ENCODE results near the gene TSLP.

Gene TSLP

GRCh38 chr5:111071413-111071812 lies at the start of gene TSLP:
Gene TSLP (plus strand): TSS chr5:111071713. CDS start chr5:111071891, 178 bp downstream.
- no peaks in the 10 kb centered on the region for H3K9me3 Mint-ChIP-seq
- no peaks in the 10 kb centered on the region for H3K36me3 Mint-ChIP-seq (ENCODE audit: low read depth)
- no peak for DNase-seq
- TF ChIP-seq CTCF (IDR thresholded peaks at IDR 0.05), result no peak
- H3K27me3 Mint-ChIP-seq (ENCODE audit: low read depth, poor library complexity), result peaks cover 98% of the 10 kb centered on the region
- H3K4me1 Mint-ChIP-seq, result peaks cover 26% of the 10 kb centered on the region
- H3K4me3 Mint-ChIP-seq, result peak within 1 kb of the TSS; percentile 88
- H3K27ac Mint-ChIP-seq, result no peak within 1 kb of the TSS

GRCh38 chr5:111022301-111022700 lies 49.2 kb upstream of the TSLP start:
- Mint-ChIP-seq H3K4me1 (no peaks in the 10 kb centered on the region), H3K36me3 (ENCODE audit: low read depth) (no peaks in the 10 kb centered on the region), H3K4me3 (no peak overlapping the region), H3K27ac (no peak overlapping the region), H3K27me3 (ENCODE audit: low read depth, poor library complexity) (peaks cover 7% of the 10 kb centered on the region), H3K9me3 (no peaks in the 10 kb centered on the region)
- no peak for TF ChIP-seq CTCF (IDR thresholded peaks at IDR 0.05)
- no peak for DNase-seq

DNA sequence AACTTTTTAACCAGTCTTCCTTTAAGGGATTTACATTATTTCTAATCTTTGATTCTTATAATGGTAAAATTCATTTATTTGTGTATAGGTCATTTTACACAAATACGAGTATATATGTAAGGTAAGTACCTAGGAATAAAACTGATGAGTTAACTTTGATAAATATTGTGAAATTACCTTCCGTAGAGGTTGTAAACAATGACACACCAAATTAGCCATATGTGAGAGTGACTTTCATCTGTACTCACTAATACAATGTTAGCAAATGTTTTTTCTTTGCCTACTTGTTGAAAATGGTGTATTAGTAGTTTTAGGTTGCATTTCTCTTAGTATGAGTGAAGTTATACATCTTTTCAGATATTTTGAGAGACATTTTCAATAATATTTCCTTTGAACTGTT lies 42.6 kb upstream of the TSLP start:
- no peak overlapping the region for H3K27ac Mint-ChIP-seq
- H3K9me3 Mint-ChIP-seq, result peaks cover 14% of the 10 kb centered on the region
- no peaks in the 10 kb centered on the region for H3K4me1 Mint-ChIP-seq
- H3K4me3 Mint-ChIP-seq, result no peak overlapping the region
- peaks cover 6% of the 10 kb centered on the region for H3K27me3 Mint-ChIP-seq (ENCODE audit: low read depth, poor library complexity)
- no peak for TF ChIP-seq CTCF (IDR thresholded peaks at IDR 0.05)
- no peaks in the 10 kb centered on the region for H3K36me3 Mint-ChIP-seq (ENCODE audit: low read depth)
- DNase-seq, result no peak

GRCh38 chr5:111043712-111044506 lies 27.6 kb upstream of the TSLP start:
- no peaks in the 10 kb centered on the region for H3K36me3 Mint-ChIP-seq (ENCODE audit: low read depth)
- H3K27me3 Mint-ChIP-seq (ENCODE audit: low read depth, poor library complexity), result peaks cover 10% of the 10 kb centered on the region
- peak overlapping the region; percentile 53 for H3K27ac Mint-ChIP-seq
- DNase-seq, result peak; percentile 14
- TF ChIP-seq CTCF (IDR thresholded peaks at IDR 0.05), result no peak
- peaks cover 15% of the 10 kb centered on the region for H3K4me1 Mint-ChIP-seq
- no peak overlapping the region for H3K4me3 Mint-ChIP-seq
- H3K9me3 Mint-ChIP-seq, result no peaks in the 10 kb centered on the region

GRCh38 chr5:111058064-111058463 lies 13.4 kb upstream of the TSLP start:
- Mint-ChIP-seq H3K27ac (no peak overlapping the region), H3K4me1 (no peaks in the 10 kb centered on the region), H3K27me3 (ENCODE audit: low read depth, poor library complexity) (peaks cover 27% of the 10 kb centered on the region), H3K36me3 (ENCODE audit: low read depth) (no peaks in the 10 kb centered on the region), H3K9me3 (peaks cover 6% of the 10 kb centered on the region), H3K4me3 (no peak overlapping the region)
- no peak for TF ChIP-seq CTCF (IDR thresholded peaks at IDR 0.05)
- no peak for DNase-seq

DNA sequence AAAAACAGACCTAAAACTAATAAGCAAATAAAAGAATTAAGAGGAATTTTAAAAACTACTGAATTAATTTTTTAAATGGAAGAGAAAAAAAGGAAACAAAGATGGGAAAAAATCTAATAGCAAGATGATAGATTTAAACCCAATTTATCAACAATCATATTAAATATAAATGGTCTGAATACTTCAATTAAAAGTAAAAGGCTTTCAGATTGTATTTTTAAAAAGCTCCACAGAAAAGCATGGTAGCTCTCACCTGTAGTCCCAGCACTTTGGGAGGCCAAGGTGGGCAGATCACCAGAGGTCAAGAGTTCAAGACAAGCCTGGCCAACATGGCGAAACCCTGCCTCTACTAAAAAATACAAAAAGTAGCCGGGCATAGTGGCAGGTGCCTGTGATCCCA lies 11.3 kb upstream of the TSLP start:
- Mint-ChIP-seq H3K4me3 (no peak overlapping the region), H3K36me3 (ENCODE audit: low read depth) (no peaks in the 10 kb centered on the region), H3K4me1 (no peaks in the 10 kb centered on the region)

More for the DNA sequence above, 11.3 kb upstream of the TSLP start:
- no peak for DNase-seq
- Mint-ChIP-seq H3K9me3 (peaks cover 3% of the 10 kb centered on the region), H3K27me3 (ENCODE audit: low read depth, poor library complexity) (peaks cover 26% of the 10 kb centered on the region), H3K27ac (no peak overlapping the region)
- TF ChIP-seq CTCF (IDR thresholded peaks at IDR 0.05), result no peak
